GM21526 (cell line): ENCODE results near the gene ITGAV.
A peak's percentile ranks its signal among the peaks of the same experiment; 100 is the strongest.
"Not testable (repeated sequence)": the region's sequence is repeated elsewhere in the genome, so short reads cannot be mapped to it uniquely, and the experiment has no call there.

Source experiments
- ATAC-seq: cut with Tn5 transposase; IDR thresholded peaks from one replicate; pipeline ENCODE4 v1.9.1; 2021; ENCODE audit warnings: moderate library complexity; ENCODE audit not compliant: unreplicated experiment, low FRiP score

ITGAV gene

GRCh38 chr2:186589612-186590349 lies at the start of gene ITGAV:
Gene ITGAV (plus strand): TSS chr2:186590056. CDS start chr2:186590339, 283 bp downstream.
- peak; percentile 97 for ATAC-seq

DNA sequence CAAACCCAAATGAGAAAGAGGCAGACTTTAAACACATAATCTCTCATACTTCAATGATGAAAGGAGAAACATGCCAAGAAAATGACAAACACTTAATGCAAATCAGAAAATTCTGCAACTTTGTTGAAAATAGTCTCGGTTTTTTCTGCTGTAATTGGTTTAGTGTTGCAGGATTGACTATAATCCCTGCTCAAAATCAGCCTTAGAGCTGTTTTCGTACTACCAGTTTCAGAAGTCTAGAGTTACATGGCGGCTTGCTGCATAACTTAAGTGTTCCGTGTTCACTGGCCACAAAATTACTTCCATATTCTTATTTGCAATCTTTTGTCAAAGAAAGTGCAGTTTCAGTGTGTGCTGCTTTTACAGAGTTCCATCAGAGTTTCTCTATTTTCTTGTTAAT lies 48.9 kb upstream of the ITGAV start:
- ATAC-seq = no peak

DNA sequence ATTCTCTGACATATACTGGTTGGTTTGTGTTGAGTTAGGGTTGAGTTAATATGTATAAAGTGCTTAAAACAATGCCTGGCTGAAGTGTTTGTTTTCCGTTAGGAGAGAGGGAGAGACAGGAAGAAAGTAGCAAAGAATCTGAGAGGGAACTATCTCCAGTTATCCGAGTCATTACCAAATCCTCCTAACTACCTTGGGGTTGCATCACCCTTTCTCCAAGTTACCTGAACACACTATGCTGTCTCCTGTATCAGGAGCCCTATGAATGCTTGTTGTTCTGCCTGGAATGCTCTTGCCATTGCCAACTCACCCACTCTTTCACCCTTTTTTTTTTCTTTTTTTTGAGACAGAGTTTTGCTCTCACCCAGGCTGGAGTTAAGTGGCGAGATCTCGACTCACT lies 47.9 kb upstream of the ITGAV start:
- ATAC-seq = no peak

GRCh38 chr2:186543561-186544131 lies 46.2 kb upstream of the ITGAV start:
- no peak for ATAC-seq

DNA sequence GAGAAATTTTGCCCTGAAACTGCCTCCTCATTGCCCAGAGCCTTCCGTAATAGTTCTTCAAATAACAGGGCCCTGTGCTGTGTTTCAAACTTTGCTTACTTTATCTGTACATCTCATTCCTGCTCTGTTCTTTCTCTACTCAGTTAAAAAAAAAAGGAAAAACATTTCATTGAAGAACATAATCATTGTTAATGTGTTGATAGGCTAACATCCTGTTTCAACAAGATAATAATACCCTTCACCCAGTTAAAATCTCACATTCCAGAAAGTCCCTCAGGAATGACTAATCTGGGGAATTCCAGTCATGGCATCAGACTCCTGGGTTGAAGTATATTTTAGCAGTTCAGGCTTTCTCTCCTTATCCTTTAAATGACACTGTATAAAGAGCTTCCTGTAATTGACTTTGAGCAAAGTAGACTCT lies 45.6 kb upstream of the ITGAV start:
- ATAC-seq = no peak

DNA sequence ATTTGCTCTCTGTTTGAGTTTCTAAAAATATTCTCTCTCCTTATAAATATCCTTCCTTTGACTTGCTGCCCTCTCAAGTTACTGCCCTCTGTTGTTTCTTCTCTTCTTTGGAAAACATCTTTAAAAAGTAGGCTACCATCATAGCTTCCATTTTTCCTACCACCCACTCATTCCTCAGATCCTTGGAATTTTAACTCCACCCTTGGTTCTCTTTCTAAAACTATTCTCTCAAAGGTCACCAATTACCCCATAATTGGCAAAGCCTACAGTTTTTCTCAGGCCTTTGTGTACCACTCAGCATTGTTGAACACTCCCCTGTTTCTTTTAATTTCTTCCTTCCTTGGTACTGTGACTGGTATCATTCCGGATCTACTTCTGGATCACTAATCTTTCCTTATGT lies 43.0 kb upstream of the ITGAV start:
- no peak for ATAC-seq

DNA sequence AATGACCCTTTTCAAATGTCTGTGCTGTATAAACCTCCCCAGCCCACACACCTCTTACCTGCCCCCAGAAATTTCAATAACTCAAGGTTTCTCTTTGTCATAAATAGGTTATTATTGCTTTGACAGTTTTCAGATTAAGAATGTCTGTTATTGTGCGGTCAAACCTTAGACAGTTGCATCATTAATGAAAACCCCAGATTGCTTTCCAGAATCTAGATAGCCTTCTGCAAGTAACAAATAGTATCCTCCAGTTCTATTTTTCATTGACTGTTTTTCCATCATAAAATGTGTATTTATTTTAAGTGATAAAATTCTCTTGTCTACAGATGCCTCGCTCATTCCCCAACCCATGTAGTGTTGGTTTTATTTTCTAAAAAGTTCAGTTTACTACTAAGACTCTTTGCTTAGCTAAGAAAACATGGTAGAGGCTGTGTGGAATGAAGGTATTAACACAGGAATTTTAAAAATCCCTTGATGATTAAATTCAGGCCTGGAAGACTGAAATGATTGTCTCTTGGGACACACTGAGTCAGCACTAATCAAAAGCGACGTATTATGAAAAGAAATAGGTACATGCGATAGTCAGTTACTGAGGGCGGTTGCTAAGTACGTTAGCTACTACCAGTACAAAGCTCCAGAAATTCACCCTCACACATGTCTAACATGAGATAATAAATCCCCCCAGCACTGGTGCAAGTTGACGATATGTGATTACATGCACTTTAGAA lies 38.4 kb upstream of the ITGAV start:
- no peak for ATAC-seq

DNA sequence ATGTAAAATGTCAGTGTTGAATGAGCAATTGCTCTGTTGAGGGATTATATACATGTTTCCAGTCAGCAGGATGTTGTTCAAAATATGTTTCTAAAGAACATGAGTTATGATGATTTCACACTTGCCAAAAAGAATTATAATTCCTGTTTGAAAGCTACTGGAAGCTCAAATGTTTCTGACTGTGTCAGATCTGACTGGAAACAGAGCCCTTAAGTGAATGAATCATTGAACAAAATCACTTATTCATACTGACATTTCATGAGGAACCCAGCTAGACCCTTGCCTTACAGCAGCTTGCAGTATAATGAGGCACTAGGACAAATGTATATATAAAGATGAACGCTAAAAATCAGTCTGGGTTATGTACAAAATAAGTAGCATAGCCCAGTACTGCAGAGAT lies 35.4 kb upstream of the ITGAV start:
- no peak for ATAC-seq

GRCh38 chr2:186554850-186555671 lies 34.8 kb upstream of the ITGAV start:
- no peak for ATAC-seq

GRCh38 chr2:186558512-186559276 lies 31.2 kb upstream of the ITGAV start:
- ATAC-seq = no peak

DNA sequence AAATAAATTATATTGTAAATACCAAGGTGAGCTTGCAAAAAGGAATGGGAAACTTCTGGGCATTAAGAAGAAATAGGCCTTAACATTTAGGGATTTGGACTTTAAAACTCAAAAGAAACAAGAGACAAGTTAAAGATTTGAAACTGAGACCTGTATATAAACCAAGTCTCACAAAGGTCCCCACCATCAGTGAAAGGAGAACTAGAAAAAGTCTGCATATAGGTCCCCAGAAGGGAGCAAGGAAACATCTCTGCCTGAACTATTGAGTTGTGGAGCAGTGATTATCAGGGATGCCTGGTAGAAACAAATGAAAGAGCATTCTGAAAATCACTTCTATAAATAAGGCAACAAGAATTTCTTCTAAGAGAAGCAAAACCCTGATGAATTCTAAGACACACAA lies 30.5 kb upstream of the ITGAV start:
- peak; percentile 75 for ATAC-seq

DNA sequence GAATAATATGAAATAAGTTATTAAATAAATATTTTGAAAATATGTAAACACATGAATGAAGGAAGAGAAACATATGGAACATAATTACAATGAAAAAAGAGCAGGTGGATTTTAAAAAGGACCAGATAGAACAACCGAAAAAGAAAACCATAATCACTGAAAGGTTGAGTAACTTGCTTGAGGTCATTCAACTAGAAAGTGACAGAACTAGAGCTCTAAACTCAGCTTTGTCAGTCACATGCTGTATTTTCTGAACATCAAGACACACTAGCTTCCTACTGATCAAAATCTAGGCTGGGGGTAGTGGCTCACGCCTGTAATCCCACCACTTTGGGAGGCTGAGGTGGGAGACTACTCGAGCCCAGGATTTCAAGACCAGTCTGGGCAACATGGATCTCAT lies 30.0 kb upstream of the ITGAV start:
- peak; percentile 79 for ATAC-seq

- ATAC-seq = no peak
Observed at GRCh38 chr2:186560254-186560653, 29.6 kb upstream of the ITGAV start.

- no peak for ATAC-seq
Observed at GRCh38 chr2:186561467-186562208, 28.2 kb upstream of the ITGAV start.

GRCh38 chr2:186562209-186562578 lies 27.7 kb upstream of the ITGAV start:
- no peak for ATAC-seq

- not testable (repeated sequence) for ATAC-seq
Observed at GRCh38 chr2:186568600-186568999, 21.3 kb upstream of the ITGAV start.

DNA sequence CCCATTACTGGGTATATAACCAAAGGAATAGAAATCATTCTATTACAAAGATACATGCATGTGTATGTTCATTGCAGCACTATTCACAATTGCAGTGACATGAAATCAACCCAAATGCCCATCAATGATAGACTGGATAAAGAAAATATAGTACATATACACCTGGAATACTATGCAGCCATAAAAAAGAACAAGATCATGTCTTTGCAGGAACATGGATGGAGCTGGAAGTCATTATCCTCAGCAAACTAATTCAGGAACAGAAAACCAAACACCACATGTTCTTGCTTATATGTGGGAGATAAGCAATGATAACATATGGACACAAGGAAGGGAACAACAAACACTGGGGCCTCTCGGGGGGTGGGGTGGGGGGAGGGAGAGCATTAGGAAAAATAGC lies 20.7 kb upstream of the ITGAV start:
- not testable (repeated sequence) for ATAC-seq

DNA sequence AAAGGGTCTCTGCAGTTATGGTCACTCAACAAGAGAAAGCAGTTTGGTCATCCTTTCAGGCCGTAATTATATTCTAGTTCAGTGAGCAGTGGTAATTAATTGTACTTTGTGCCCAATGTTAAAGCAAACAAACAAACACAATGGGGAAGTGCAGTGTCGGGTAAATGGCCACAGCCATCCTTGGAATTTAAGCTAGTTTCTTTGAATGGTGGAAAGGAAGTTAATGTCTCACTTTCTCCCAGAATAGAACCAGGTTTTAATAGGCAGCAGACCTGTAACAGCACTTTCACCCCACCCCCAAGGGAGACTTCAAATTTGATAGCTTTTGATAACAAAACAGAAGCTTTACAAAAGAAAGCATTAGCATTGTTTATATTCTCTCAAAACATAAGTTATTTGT lies 20.0 kb upstream of the ITGAV start:
- no peak for ATAC-seq

DNA sequence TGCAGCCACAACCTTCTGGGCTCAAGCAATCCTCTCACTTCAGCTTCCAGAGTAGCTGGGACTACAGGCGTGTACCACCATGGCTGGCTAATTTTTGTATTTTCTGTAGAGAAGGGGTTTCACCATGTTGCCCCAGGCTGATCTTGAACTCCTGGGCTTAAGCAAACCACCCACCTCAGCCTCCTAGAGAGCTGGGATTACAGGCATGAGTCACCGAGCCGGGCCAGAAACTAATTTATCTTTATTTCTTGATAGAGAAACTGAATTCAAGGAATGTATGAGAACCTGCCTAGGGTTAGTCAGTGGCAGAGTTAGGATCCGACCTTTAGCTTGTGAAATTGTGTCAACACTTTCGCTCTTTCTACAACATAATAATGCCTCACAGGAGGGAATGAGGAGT lies 19.3 kb upstream of the ITGAV start:
- no peak for ATAC-seq

- ATAC-seq = no peak
Observed at GRCh38 chr2:186572705-186573104, 17.2 kb upstream of the ITGAV start.
